Neural cell (in vitro differentiated cells): ENCODE results near the gene NUBP2. TPM values are rescaled to one million over a fixed set of nuclear protein-coding genes. Genes with fewer than 3 reads are reported as not detected.

ENCODE experiments used
- H2AFZ ChIP-seq: fragments of 200-600, 300-800 bp; sonication (generic), shearing (Covaris generic); 2 replicates; pipeline ENCODE4 v1.6.0; 2014; ENCODE audit warnings: low read depth, mild to moderate bottlenecking, antibody characterized with exemption, low read length, moderate library complexity
- H3F3A ChIP-seq: fragments of 200-600 bp; shearing (Covaris generic); 2 replicates; pipeline ENCODE4 v1.6.1; 2016; ENCODE audit warnings: mild to moderate bottlenecking, moderate library complexity, mixed read lengths, antibody characterized with exemption, low read length; ENCODE audit not compliant: insufficient read depth, poor library complexity, severe bottlenecking
- H3K27ac ChIP-seq: fragments of 200-600, 300-800 bp; sonication (generic), shearing (Covaris generic); 2 replicates; pipeline ENCODE4 v1.5.1; 2014; ENCODE audit warnings: mild to moderate bottlenecking, low read length, moderate library complexity
- H3K27me3 ChIP-seq: fragments of 300-800, 200-600 bp; sonication (generic), shearing (Covaris generic); 2 replicates; pipeline ENCODE4 v1.6.0; 2014; ENCODE audit warnings: mild to moderate bottlenecking, low read depth, low read length, moderate library complexity; ENCODE audit not compliant: insufficient read depth
- H3K36me3 ChIP-seq: fragments of 300-800, 200-600 bp; sonication (generic), shearing (Covaris generic); 2 replicates; pipeline ENCODE4 v1.5.1; 2014; ENCODE audit warnings: mild to moderate bottlenecking, antibody characterized with exemption, low read length, moderate library complexity; ENCODE audit not compliant: insufficient read depth
- H3K4me2 ChIP-seq: fragments of 300-800, 200-600 bp; sonication (generic), shearing (Covaris generic); 2 replicates; pipeline ENCODE4 v1.6.0; 2014; ENCODE audit warnings: mild to moderate bottlenecking, low read length
- H3K4me3 ChIP-seq: fragments of 300-800, 200-600 bp; sonication (generic), shearing (Covaris generic); 2 replicates; pipeline ENCODE4 v1.5.1; 2014; ENCODE audit warnings: mild to moderate bottlenecking, low read length, moderate library complexity
- H3K79me2 ChIP-seq: fragments of 200-600 bp; shearing (Covaris generic); replicated peaks from 2 replicates; pipeline ENCODE4 v1.6.0; 2014; ENCODE audit warnings: mild to moderate bottlenecking, low read length, moderate library complexity; ENCODE audit not compliant: insufficient read depth
- H3K9ac ChIP-seq: fragments of 300-800, 200-600 bp; sonication (generic), shearing (Covaris generic); 2 replicates; pipeline ENCODE4 v1.6.1; 2016; ENCODE audit warnings: mild to moderate bottlenecking, low read length, mixed read lengths
- H3K9me2 ChIP-seq: fragments of 200-600 bp; shearing (Covaris generic); 2 replicates; pipeline ENCODE4 v1.6.1; 2016; ENCODE audit warnings: mild to moderate bottlenecking, low read length, mixed read lengths; ENCODE audit not compliant: insufficient read depth
- H3K9me3 ChIP-seq: fragments of 200-600, 300-800 bp; sonication (generic), shearing (Covaris generic); 2 replicates; pipeline ENCODE4 v1.6.1; 2016; ENCODE audit warnings: mild to moderate bottlenecking, mixed run types, low read length, moderate library complexity, mixed read lengths
- H4K20me1 ChIP-seq: fragments of 200-600 bp; shearing (Covaris generic); 2 replicates; pipeline ENCODE4 v1.6.1; 2016; ENCODE audit warnings: mild to moderate bottlenecking, mixed run types; ENCODE audit not compliant: insufficient read depth
- EP300 ChIP-seq: fragments of 450-650 bp; conservative IDR thresholded peaks from 2 replicates; pipeline ENCODE4 v1.6.1; 2014; ENCODE audit warnings: antibody characterized with exemption, mild to moderate bottlenecking, moderate library complexity; ENCODE audit not compliant: poor library complexity, severe bottlenecking
- EZH2 ChIP-seq: fragments of 200-600, 300-800 bp; shearing (Covaris generic), sonication (generic); IDR thresholded peaks from 2 replicates; pipeline ENCODE4 v1.6.1; 2014; ENCODE audit warnings: antibody characterized with exemption, low read length, borderline replicate concordance, mild to moderate bottlenecking; ENCODE audit not compliant: insufficient read depth, poor library complexity, severe bottlenecking
- MXI1 ChIP-seq: fragments of 450-650 bp; conservative IDR thresholded peaks from 2 replicates; pipeline ENCODE4 v1.6.1; 2014; ENCODE audit warnings: antibody characterized with exemption, mild to moderate bottlenecking; ENCODE audit not compliant: poor library complexity, severe bottlenecking
- POLR2AphosphoS5 ChIP-seq: IDR thresholded peaks from 2 replicates; pipeline ENCODE4 v1.6.1; 2012
- RAD21 ChIP-seq: fragments of 450-650 bp; conservative IDR thresholded peaks from 2 replicates; pipeline ENCODE4 v1.6.1; 2014; ENCODE audit warnings: antibody characterized with exemption, mild to moderate bottlenecking, moderate library complexity
- SMC3 ChIP-seq: fragments of 450-650 bp; conservative IDR thresholded peaks from 2 replicates; pipeline ENCODE4 v1.6.1; 2014; ENCODE audit warnings: antibody characterized with exemption, mild to moderate bottlenecking, moderate library complexity; ENCODE audit not compliant: poor library complexity
- TAF1 ChIP-seq: IDR thresholded peaks from 2 replicates; pipeline ENCODE4 v1.6.1; 2012; ENCODE audit warnings: low read depth
- polyA plus RNA-seq: library from polyadenylated mRNA; depleted of rRNA; stranded (reverse); fragments of >200 nt; gene quantifications from 2 replicates; pipeline ENCODE4 v1.2.3, GENCODE V29; 2014
- TF ChIP-seq, protein P1 (sequence below): fragments of 450-650 bp; IDR thresholded peaks from 2 replicates; pipeline ENCODE4 v1.5.1; 2014; ENCODE audit warnings: antibody characterized with exemption, mild to moderate bottlenecking, moderate library complexity; ENCODE audit not compliant: poor library complexity, severe bottlenecking
- TF ChIP-seq, protein P2 (sequence below): IDR thresholded peaks from 2 replicates; pipeline ENCODE4 v1.6.1; 2012; ENCODE audit warnings: borderline replicate concordance

The NUBP2 gene
- polyA plus RNA-seq, 1 donor from 2014 or later, result 213 TPM

DNA sequence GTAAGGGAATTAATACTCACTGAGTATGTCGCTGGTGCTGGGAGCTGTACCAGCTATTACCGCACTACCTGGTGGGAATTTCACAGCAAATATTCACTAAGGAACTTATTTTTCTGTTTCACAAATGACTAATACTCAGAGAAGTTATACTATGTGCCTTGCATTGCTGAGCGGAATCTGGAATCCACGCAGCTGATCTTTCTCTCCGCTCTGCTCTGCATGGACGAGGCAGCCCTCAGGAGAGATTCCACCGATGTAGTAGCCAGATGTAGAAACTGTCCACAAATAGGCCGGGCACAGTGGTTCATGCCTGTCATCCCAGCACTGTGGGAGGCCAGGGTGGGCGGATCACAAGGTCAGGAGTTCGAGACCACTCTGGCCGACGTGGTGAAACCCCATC, 28.6 kb upstream of the NUBP2 start:
- H3K4me3 ChIP-seq, result no peak overlapping the region
- no peaks in the 10 kb centered on the region for H3K9me3 ChIP-seq
- no peaks in the 10 kb centered on the region for H3K79me2 ChIP-seq
- no peak overlapping the region for H3K27ac ChIP-seq
- no peak overlapping the region for H2AFZ ChIP-seq
- H3K9me2 ChIP-seq, result no peaks in the 10 kb centered on the region
- H4K20me1 ChIP-seq, result no peaks in the 10 kb centered on the region
- H3K9ac ChIP-seq, result no peak overlapping the region
- H3K36me3 ChIP-seq, result peaks cover 6% of the 10 kb centered on the region
- no peaks in the 10 kb centered on the region for H3K27me3 ChIP-seq
- H3F3A ChIP-seq, result no peaks in the 10 kb centered on the region
- TF ChIP-seq, protein P1, sequence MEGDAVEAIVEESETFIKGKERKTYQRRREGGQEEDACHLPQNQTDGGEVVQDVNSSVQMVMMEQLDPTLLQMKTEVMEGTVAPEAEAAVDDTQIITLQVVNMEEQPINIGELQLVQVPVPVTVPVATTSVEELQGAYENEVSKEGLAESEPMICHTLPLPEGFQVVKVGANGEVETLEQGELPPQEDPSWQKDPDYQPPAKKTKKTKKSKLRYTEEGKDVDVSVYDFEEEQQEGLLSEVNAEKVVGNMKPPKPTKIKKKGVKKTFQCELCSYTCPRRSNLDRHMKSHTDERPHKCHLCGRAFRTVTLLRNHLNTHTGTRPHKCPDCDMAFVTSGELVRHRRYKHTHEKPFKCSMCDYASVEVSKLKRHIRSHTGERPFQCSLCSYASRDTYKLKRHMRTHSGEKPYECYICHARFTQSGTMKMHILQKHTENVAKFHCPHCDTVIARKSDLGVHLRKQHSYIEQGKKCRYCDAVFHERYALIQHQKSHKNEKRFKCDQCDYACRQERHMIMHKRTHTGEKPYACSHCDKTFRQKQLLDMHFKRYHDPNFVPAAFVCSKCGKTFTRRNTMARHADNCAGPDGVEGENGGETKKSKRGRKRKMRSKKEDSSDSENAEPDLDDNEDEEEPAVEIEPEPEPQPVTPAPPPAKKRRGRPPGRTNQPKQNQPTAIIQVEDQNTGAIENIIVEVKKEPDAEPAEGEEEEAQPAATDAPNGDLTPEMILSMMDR, result no peak
- TF ChIP-seq POLR2AphosphoS5, result no peak
- TF ChIP-seq MXI1, result no peak
- TF ChIP-seq RAD21, result no peak
- no peak for TF ChIP-seq EP300
- TF ChIP-seq TAF1, result no peak
- TF ChIP-seq, protein P2, sequence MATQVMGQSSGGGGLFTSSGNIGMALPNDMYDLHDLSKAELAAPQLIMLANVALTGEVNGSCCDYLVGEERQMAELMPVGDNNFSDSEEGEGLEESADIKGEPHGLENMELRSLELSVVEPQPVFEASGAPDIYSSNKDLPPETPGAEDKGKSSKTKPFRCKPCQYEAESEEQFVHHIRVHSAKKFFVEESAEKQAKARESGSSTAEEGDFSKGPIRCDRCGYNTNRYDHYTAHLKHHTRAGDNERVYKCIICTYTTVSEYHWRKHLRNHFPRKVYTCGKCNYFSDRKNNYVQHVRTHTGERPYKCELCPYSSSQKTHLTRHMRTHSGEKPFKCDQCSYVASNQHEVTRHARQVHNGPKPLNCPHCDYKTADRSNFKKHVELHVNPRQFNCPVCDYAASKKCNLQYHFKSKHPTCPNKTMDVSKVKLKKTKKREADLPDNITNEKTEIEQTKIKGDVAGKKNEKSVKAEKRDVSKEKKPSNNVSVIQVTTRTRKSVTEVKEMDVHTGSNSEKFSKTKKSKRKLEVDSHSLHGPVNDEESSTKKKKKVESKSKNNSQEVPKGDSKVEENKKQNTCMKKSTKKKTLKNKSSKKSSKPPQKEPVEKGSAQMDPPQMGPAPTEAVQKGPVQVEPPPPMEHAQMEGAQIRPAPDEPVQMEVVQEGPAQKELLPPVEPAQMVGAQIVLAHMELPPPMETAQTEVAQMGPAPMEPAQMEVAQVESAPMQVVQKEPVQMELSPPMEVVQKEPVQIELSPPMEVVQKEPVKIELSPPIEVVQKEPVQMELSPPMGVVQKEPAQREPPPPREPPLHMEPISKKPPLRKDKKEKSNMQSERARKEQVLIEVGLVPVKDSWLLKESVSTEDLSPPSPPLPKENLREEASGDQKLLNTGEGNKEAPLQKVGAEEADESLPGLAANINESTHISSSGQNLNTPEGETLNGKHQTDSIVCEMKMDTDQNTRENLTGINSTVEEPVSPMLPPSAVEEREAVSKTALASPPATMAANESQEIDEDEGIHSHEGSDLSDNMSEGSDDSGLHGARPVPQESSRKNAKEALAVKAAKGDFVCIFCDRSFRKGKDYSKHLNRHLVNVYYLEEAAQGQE, result no peak
- TF ChIP-seq EZH2, result no peak
- no peak for TF ChIP-seq SMC3
- no peak overlapping the region for H3K4me2 ChIP-seq

DNA sequence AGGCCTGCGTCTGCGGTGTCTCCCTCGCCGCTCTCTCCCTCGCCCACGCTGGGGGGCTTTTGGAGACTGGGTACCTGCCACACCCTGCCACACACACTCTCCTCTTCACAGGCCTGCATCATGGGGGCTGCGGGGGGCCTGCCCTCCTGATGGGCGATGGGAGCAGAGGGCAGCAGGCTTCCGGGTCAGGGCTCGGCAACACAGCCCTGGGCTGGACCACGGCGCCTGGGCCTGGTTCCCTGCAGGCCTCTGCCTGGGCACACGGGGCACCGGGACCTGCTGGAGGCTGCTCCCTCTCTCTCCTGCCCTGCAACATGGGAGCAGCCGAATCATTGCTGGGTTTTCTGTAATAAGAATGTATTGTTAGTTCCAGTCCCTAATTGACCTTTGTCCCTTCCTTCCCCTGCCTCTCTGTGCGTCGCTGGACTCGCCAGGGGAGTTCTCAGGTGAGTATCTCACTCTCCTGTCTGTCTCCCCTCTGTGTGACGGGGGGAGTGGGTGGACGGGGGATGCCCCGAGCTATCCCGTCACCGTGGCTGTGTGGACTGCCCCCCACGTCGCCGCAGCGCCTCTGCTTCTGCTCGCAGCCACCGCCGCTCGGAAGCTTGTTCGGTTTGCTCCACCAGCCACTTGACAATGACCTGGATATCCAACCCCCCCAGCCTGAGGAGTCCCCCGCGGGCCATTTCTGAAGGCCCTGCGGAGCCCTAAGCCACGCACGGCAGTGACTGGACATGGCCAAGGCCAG, 24.9 kb upstream of the NUBP2 start:
- no peaks in the 10 kb centered on the region for H3K9me2 ChIP-seq
- H3K4me2 ChIP-seq, result no peak overlapping the region
- H2AFZ ChIP-seq, result no peak overlapping the region
- H3K9me3 ChIP-seq, result no peaks in the 10 kb centered on the region
- H3K4me3 ChIP-seq, result no peak overlapping the region
- H3K36me3 ChIP-seq, result no peaks in the 10 kb centered on the region
- H3K9ac ChIP-seq, result no peak overlapping the region
- no peaks in the 10 kb centered on the region for H3F3A ChIP-seq
- no peak overlapping the region for H3K27ac ChIP-seq
- no peaks in the 10 kb centered on the region for H3K79me2 ChIP-seq
- TF ChIP-seq SMC3 (no peak), EZH2 (no peak), TAF1 (no peak), MXI1 (no peak), POLR2AphosphoS5 (no peak), RAD21 (no peak), EP300 (no peak)
- TF ChIP-seq, protein P2, result no peak
- TF ChIP-seq, protein P1, result no peak
- no peaks in the 10 kb centered on the region for H4K20me1 ChIP-seq
- no peaks in the 10 kb centered on the region for H3K27me3 ChIP-seq
